K562 (cell line): ENCODE measurements around the gene IMMP2L. TPM values are rescaled to one million over a fixed set of nuclear protein-coding genes. Genes with fewer than 3 reads are reported as not detected.

Experiments
- ATAC-seq: fragments of 200-7000 bp; cut with Tn5 transposase; 3 replicates; pipeline ENCODE4 v1.9.1; 2020; ENCODE audit warnings: moderate library complexity
- BruUV-seq: library from RNA; stranded (reverse); fragments of 400-500 nt; replicated peaks from 2 replicates; lab custom pipeline; 2021; lab: Mats Ljungman, UMichigan
- CTCF ChIA-PET: fragments of 300-600 bp; formaldehyde crosslinking; extraction: SDS; loops from one replicate; lab custom pipeline; 2021; ENCODE audit warnings: low intra/inter-chr PET ratio; lab: Yijun Ruan, JAX
- POLR2A ChIA-PET: fragments of 300-600, 350-650 bp; sonication (Branson Sonifier 250); formaldehyde crosslinking; extraction: SDS; loops from one replicate; lab custom pipeline; 2021; ENCODE audit warnings: antibody characterized with exemption, inconsistent platforms; lab: Yijun Ruan, JAX
- DNase-seq, 4 experiments: peaks; one replicate each; pipeline versions ENCODE4 v3.0.0 to v3.0.0-alpha.2; 2011 to 2018; ENCODE audit warnings: low spot score in 3 of 4, mixed read lengths in 3 of 4; ENCODE audit errors: extremely low read depth in 1 of 4
- FAIRE-seq: peaks from 2 replicates; lab custom pipeline; 2011; peaks lifted over from hg19 to GRCh38; lab: Jason Lieb, UNC
- H2AFZ ChIP-seq: 2 replicates; pipeline ENCODE4 v1.6.0; 2011; ENCODE audit warnings: low read depth, low read length, control low read depth, inconsistent platforms
- H3K27ac ChIP-seq: fragments of 200-600 bp; 3 replicates; pipeline ENCODE4 v1.8.0; 2011; ENCODE audit warnings: low read depth, mild to moderate bottlenecking, control low read depth, inconsistent platforms, low read length, moderate library complexity, mixed read lengths; ENCODE audit errors: extremely low read depth
- H3K27me3 ChIP-seq, 2 experiments: fragments of 300-600 bp in 1 of 2; 2 replicates in 1 of 2; 3 replicates in 1 of 2; pipeline versions ENCODE4 v1.6.0 to v1.8.0; 2011; ENCODE audit warnings: inconsistent platforms in 2 of 2, low read length in 2 of 2, mild to moderate bottlenecking in 1 of 2, mixed read lengths in 1 of 2, moderate library complexity in 1 of 2; ENCODE audit not compliant: control insufficient read depth in 2 of 2, insufficient read depth in 2 of 2
- H3K36me3 ChIP-seq: fragments of 300-600 bp; 3 replicates; pipeline ENCODE4 v1.8.0; 2011; ENCODE audit warnings: mild to moderate bottlenecking, low read length, inconsistent platforms; ENCODE audit not compliant: control insufficient read depth, insufficient read depth
- H3K4me1 ChIP-seq, 2 experiments: fragments of 200-600 bp in 1 of 2; replicated peaks in 1 of 2; 2 replicates in 1 of 2; 3 replicates in 1 of 2; pipeline versions ENCODE4 v1.5.1 to v1.8.0; 2011; ENCODE audit warnings: inconsistent platforms in 2 of 2, low read length in 2 of 2, mild to moderate bottlenecking in 1 of 2, mixed read lengths in 1 of 2, moderate library complexity in 1 of 2; ENCODE audit not compliant: control insufficient read depth in 2 of 2, insufficient read depth in 2 of 2
- H3K4me2 ChIP-seq: 2 replicates; pipeline ENCODE4 v1.6.1; 2011; ENCODE audit warnings: low read length, control low read depth, inconsistent platforms, mixed read lengths; ENCODE audit not compliant: insufficient read depth
- H3K4me3 ChIP-seq: fragments of 200-600 bp; sonication (generic), shearing (Covaris generic); 2 replicates; pipeline ENCODE4 v1.5.1; 2016; ENCODE audit warnings: control low read depth, inconsistent platforms
- H3K79me2 ChIP-seq: fragments of 200-600 bp; 3 replicates; pipeline ENCODE4 v1.8.0; 2011; ENCODE audit warnings: low read length, inconsistent platforms; ENCODE audit not compliant: control insufficient read depth, insufficient read depth
- H3K9ac ChIP-seq, 2 experiments: 2 replicates each; pipeline versions ENCODE4 v1.6.0 to v1.6.1; 2011; ENCODE audit warnings: low read depth in 2 of 2, low read length in 2 of 2, control low read depth in 1 of 2, inconsistent platforms in 1 of 2, mild to moderate bottlenecking in 1 of 2, mixed read lengths in 1 of 2; ENCODE audit not compliant: insufficient read depth in 1 of 2
- H3K9me1 ChIP-seq: one replicate; pipeline ENCODE4 v1.6.0; 2011; ENCODE audit warnings: inconsistent platforms, mild to moderate bottlenecking, low read length, moderate library complexity; ENCODE audit not compliant: control insufficient read depth, insufficient read depth
- H3K9me3 ChIP-seq: replicated peaks from 2 replicates; pipeline ENCODE4 v1.5.1; 2011; ENCODE audit warnings: low read depth, low read length, inconsistent platforms; ENCODE audit not compliant: control insufficient read depth, insufficient read depth
- H4K20me1 ChIP-seq: replicated peaks from 2 replicates; pipeline ENCODE4 v1.6.1; 2011; ENCODE audit warnings: low read length, inconsistent platforms, mixed read lengths; ENCODE audit not compliant: control insufficient read depth, insufficient read depth
- CBX5 ChIP-seq: IDR thresholded peaks from 2 replicates; pipeline ENCODE4 v1.6.1; 2014; ENCODE audit warnings: low read depth, borderline replicate concordance
- DDX20 ChIP-seq: fragments of 450-650 bp; IDR thresholded peaks from 2 replicates; pipeline ENCODE4 v1.6.1; 2016; ENCODE audit warnings: missing genetic modification characterization, low read depth, mild to moderate bottlenecking, missing compliant biosample characterization, moderate library complexity
- MEF2D ChIP-seq: conservative IDR thresholded peaks from 2 replicates; pipeline ENCODE4 v1.6.1; 2016; ENCODE audit warnings: low read depth, missing genetic modification characterization, missing compliant biosample characterization
- ZNF263 ChIP-seq: sonication (generic); formaldehyde crosslinking; IDR thresholded peaks from 2 replicates; pipeline ENCODE4 v1.8.0; 2022; ENCODE audit warnings: mild to moderate bottlenecking, missing genetic modification reagents, borderline replicate concordance
- WGBS: fragments of 100-300 bp; shearing (Covaris generic); methylation state at CpG from one replicate; pipeline ENCODE4 v1.1.6; 2016; ENCODE audit warnings: low coverage, mixed read lengths; ENCODE audit not compliant: insufficient coverage; ENCODE audit errors: missing lambda C conversion rate; 5-methylcytosine and 5-hydroxymethylcytosine counted together
- in situ Hi-C: fragments of 300-500 bp; cut with MboI; formaldehyde crosslinking; loops from 4 replicates; pipeline ENCODE4 v1.15.0; 2018; ENCODE audit warnings: inconsistent platforms, mixed read lengths
- intact Hi-C: fragments of 100-400 bp; cut with micrococcal nuclease; formaldehyde crosslinking; loops from 2 replicates; pipeline ENCODE4 v1.14.2; 2022
- polyA plus RNA-seq, 8 experiments: library from polyadenylated mRNA; depleted of rRNA in 4 of 8; stranded (reverse) in 5 of 8; unstranded in 3 of 8; fragments of >200 nt; fragmentation: Nextera tagmentation in 2 of 8; fragmentation: Illumina TruSeq in 1 of 8; extraction: Ambion mirVana in 2 of 8; extraction: Trizol in 1 of 8; gene quantifications; 2 replicates each; pipeline versions ENCODE4 v1.2.1 to v1.2.3, GENCODE V29; 2011 to 2014; ENCODE audit warnings: inconsistent platforms in 1 of 8, missing spikeins in 1 of 8
- total RNA-seq, 7 experiments: library from RNA; depleted of rRNA in 6 of 7; stranded (reverse); fragments of >200 nt in 6 of 7; fragmentation: Illumina TruSeq in 2 of 7; extraction: Trizol in 2 of 7; gene quantifications; 2 replicates each; pipeline versions ENCODE4 v1.2.1 to v1.2.3, GENCODE V29; 2011 to 2021; ENCODE audit warnings: low replicate concordance in 1 of 7
- TF ChIP-seq, protein P1 (sequence below), 2 experiments: fragments of 150-350 bp in 1 of 2; IDR thresholded peaks; 2 replicates each; pipeline ENCODE4 v1.6.1; 2012 to 2016; ENCODE audit warnings: low read depth in 2 of 2, low read length in 2 of 2, mild to moderate bottlenecking in 1 of 2, moderate library complexity in 1 of 2

The IMMP2L gene
- total and polyA plus RNA-seq, 9 of the 15 experiments (the other 6 are each of a cell fraction or from before 2014, with no cell fraction given), result 29.7 to 116 (median 53.0) TPM

DNA sequence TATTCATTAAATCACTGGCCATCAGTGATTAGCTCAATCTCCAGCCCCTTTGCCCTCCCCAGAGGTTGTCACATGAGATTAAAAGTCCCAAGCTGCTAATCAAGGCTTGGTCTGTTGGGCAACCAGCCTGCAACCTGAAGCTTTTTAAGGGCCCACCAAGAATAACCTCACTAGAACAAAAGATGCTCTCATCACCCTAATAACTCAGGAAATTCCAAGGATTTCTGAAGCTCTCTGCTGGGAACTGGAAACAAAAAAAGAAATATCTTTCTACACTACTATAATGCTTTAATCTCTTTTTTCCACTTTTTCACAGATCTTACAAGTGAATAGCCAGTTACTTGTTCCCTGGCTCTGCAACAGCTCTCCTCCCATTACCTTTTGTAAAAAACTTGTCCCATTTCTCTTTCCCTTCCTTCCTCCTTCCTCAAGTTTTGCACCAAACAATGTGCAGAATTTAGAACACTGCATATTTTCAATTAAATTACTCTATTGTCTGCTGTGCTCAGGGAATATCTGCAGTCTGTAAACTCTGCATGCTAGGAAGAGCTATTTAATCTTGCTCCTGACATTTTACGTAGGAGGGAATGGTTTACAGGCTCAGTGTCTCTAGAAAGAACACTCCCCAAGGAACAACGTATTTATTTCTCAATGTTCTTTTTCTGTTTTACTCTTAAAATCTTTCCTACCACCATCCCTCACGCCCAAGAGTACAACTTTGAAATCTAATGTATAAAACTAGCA, 169.1 kb downstream of the IMMP2L start (continued):
- TF ChIP-seq, protein P1, sequence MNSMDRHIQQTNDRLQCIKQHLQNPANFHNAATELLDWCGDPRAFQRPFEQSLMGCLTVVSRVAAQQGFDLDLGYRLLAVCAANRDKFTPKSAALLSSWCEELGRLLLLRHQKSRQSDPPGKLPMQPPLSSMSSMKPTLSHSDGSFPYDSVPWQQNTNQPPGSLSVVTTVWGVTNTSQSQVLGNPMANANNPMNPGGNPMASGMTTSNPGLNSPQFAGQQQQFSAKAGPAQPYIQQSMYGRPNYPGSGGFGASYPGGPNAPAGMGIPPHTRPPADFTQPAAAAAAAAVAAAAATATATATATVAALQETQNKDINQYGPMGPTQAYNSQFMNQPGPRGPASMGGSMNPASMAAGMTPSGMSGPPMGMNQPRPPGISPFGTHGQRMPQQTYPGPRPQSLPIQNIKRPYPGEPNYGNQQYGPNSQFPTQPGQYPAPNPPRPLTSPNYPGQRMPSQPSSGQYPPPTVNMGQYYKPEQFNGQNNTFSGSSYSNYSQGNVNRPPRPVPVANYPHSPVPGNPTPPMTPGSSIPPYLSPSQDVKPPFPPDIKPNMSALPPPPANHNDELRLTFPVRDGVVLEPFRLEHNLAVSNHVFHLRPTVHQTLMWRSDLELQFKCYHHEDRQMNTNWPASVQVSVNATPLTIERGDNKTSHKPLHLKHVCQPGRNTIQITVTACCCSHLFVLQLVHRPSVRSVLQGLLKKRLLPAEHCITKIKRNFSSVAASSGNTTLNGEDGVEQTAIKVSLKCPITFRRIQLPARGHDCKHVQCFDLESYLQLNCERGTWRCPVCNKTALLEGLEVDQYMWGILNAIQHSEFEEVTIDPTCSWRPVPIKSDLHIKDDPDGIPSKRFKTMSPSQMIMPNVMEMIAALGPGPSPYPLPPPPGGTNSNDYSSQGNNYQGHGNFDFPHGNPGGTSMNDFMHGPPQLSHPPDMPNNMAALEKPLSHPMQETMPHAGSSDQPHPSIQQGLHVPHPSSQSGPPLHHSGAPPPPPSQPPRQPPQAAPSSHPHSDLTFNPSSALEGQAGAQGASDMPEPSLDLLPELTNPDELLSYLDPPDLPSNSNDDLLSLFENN (IDR thresholded peaks at IDR 0.05; ENCODE audit: low read depth in 2 of 2, low read length in 2 of 2), result no peak

DNA sequence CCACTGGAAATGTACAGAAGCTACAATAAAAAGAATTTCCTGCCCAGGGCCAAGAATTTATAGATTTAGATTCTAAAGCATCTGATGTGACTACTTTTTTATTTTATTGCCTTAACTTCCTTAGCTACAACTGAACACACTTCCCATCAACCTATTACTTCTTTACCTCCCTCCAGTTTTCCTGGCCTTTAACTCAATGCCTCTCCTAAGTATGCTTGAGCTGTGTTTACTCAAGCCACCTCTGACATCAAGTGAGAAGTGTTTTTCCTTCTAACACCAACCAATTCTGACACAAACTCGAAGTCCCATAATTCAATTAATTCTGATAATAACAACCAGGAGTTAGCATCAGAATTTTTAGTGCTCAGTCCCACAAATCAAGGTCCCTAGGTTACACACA, 170.0 kb downstream of the IMMP2L start:
- ATAC-seq (no peak), DNase-seq (no peak), FAIRE-seq (peak; percentile 19)
- intact Hi-C loops (no loop called here), in situ Hi-C loops (no loop called here)
- 20% methylated on average over 1 of the region's 1 CpG for WGBS
- Histone ChIP-seq H3K36me3 (no peaks in the 10 kb centered on the region; the same call in 2 of the 3 replicates), H3K4me1 (no peaks in the 10 kb centered on the region), H3K79me2 (no peaks in the 10 kb centered on the region), H3K4me2 (no peak overlapping the region), H4K20me1 (no peaks in the 10 kb centered on the region), H3K9me3 (peaks cover 8% of the 10 kb centered on the region), H2AFZ (no peak overlapping the region), H3K9ac (no peak overlapping the region), H3K27me3 (no peaks in the 10 kb centered on the region), H3K9me1 (no peaks in the 10 kb centered on the region), H3K4me3 (no peak overlapping the region), H3K27ac (no peak overlapping the region)
- POLR2A ChIA-PET, result interaction anchor here (0.7 to 2.4 kb wide), 4 partner anchors 16 to 46 kb away, joined by 3 to 7 read pairs (median 5); no protein-coding TSS in a partner anchor
- CTCF ChIA-PET, result no interaction called here
- no TSS peak for BruUV-seq
- TF ChIP-seq DDX20 (tag) (no peak), MEF2D (tag) (no peak), CBX5 (no peak), ZNF263 (no peak)
